GM18520 (cell line): ENCODE measurements around the gene GSTM2.
A peak's percentile ranks its signal among the peaks of the same experiment; 100 is the strongest.
"Not testable (repeated sequence)": the region's sequence is repeated elsewhere in the genome, so short reads cannot be mapped to it uniquely, and the experiment has no call there.

Experiments used
- ATAC-seq: cut with Tn5 transposase; IDR thresholded peaks from one replicate; pipeline ENCODE4 v1.9.1; 2021; ENCODE audit not compliant: unreplicated experiment

GSTM2 gene

DNA sequence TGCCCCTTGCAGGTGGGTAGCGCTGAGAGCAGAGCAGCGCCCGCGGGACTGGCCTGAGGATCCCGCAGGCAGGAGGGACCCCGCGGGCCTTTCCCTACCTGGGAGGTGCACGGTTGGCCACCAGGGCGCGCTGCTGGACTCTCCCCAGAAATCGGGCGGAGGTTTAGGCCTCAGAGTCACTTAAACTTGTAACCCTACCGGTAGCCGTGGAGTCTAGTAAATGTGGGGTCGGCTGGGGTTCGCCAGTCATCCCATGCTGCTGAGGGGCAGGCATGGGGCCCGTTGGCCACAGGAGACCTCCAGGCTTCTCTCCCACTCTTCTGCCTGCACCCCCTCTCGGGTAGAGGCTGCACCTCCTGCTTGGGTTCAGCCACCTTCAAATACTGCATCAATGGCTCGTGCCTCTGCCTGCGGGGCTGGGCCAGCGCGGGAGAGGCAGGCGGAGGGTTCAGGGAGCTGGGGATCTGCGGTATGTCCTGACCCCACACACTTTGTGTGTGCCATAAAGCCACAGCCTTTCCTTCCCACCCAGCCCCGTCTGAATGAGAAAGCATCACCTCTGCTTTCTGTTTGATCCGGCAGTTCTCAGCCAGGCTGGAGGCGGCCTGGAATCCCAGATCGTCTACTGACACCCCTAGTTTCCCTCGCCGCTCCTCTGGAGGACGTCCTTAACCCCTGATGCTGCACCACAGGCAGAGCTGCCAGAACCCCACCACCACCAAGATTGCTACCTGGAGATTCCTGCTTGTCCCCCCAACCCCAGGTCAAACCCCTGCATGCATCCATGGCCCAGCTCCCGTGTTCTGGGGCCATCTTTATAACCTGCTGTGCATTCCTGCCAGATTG lies 24.2 kb upstream of the GSTM2 start:
- ATAC-seq: peak; percentile 65

GRCh38 chr1:109644670-109645069 lies 23.2 kb upstream of the GSTM2 start:
- no peak for ATAC-seq

GRCh38 chr1:109649491-109649914 lies 18.4 kb upstream of the GSTM2 start:
- no peak for ATAC-seq

DNA sequence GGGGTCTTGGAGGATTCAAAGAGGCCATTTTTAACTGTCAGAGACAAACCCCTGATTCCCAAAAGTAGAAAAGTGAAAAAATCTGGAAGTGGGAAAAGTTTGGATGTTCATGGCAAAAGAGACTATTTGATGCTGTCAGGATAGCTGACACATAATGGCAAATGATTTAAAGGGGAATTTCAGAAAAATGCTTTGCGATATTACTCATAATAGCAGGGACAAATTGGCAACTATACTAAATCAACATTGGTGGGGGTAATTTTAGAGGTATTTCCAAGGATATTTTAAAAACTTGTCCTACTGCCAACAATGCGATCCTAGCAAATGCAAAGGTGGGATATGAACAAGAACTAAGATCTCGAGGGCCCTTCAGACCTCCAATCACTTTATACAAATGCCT lies 17.2 kb upstream of the GSTM2 start:
- ATAC-seq: no peak

DNA sequence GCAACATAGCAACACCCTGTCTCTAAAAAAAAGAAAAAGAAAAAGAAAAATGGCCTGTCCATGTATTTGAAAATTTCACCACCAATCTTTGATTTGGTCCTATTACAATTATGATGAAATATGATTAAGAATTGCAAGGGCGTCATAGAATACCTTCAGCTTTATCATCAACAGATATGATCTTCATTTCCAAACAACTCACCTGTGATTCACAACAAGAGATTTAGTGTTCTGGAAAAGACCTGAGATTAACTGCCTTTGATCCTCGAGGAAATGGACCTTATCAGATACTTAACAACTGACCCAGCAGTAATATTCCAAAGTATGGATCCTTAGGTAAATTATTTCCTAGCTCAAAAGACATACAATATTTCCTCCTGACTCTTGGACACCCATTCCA lies 15.5 kb upstream of the GSTM2 start:
- no peak for ATAC-seq

- no peak for ATAC-seq
These were observed 14.6 kb upstream of the GSTM2 start for GRCh38 chr1:109653306-109653705.

- no peak for ATAC-seq
These were observed 13.3 kb upstream of the GSTM2 start for GRCh38 chr1:109654519-109654918.

DNA sequence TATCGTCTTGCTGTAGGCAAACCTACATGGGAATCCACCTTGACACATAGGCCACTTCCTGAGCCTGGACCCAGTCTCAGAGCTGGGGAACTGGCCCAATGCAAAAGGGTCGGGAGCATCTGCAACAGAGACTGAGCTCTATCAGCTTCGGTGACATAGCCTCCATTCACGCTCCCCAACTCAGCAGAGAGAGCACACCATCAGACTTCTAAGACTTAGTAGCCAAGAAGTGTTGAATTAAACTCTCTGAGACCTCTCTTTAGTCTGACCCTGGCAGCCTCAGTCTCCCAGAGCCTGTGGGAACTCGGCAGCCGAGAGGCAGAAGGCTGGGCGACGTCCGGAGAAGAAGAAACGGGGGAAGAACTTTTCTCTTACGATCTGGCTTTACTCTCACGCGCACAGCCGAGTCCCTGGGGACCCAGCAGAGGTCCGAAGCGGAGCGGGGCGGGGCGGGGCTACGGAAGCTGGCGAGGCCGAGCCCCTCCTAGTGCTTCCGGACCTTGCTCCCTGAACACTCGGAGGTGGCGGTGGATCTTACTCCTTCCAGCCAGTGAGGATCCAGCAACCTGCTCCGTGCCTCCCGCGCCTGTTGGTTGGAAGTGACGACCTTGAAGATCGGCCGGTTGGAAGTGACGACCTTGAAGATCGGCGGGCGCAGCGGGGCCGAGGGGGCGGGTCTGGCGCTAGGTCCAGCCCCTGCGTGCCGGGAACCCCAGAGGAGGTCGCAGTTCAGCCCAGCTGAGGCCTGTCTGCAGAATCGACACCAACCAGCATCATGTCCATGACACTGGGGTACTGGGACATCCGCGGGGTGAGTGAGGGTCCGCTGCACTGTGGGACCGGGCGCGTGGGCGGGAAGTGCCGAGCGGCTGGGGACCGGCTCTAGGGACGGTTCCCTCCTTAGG lies 12.0 kb upstream of the GSTM2 start, which contains the start of gene GSTM4:
Gene GSTM4, plus strand, starts transcription at position 485 of the 905 bp plus-strand sequence. Its CDS starts 291 bp downstream, at position 776.
- peak; percentile 50 for ATAC-seq

DNA sequence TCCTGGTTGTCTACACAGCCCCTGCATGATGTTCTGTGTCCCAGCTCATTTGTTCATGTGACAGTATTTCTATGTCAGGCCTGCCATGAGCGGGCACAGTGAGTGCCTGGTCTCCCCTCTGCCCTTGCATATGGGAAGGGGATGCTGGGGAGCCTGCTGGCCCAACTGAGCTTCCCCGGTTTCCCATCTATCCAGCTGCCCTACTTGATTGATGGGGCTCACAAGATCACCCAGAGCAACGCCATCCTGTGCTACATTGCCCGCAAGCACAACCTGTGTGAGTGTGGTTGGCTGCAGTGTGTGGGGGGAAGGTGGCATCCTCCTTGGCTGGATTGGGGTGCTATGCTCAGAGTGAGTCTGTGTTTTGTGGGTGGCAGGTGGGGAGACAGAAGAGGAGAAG lies 10.5 kb upstream of the GSTM2 start:
- ATAC-seq: no peak

DNA sequence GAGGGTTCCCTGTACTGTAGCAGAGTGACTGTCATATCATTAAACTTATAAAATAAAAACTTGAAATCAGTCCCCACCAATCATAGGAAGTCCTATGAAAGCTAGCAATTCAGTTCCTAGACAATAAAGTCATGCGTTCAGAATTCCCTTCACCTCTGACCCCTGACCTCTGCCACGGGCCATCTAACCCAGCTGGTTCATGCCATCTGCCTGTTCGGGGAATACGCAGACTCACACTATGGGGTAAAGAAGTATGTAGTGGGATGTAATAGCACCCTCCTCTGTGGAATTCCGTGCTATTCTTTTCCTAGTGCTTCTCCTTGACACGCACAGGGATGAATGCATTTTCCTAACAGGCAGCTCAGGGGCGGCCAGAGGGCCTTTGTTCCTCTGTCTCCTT lies 9.9 kb upstream of the GSTM2 start:
- no peak for ATAC-seq

GRCh38 chr1:109658533-109659042 lies 9.3 kb upstream of the GSTM2 start:
- ATAC-seq: no peak

- ATAC-seq: no peak
These were observed 8.7 kb upstream of the GSTM2 start for GRCh38 chr1:109659145-109659544.

DNA sequence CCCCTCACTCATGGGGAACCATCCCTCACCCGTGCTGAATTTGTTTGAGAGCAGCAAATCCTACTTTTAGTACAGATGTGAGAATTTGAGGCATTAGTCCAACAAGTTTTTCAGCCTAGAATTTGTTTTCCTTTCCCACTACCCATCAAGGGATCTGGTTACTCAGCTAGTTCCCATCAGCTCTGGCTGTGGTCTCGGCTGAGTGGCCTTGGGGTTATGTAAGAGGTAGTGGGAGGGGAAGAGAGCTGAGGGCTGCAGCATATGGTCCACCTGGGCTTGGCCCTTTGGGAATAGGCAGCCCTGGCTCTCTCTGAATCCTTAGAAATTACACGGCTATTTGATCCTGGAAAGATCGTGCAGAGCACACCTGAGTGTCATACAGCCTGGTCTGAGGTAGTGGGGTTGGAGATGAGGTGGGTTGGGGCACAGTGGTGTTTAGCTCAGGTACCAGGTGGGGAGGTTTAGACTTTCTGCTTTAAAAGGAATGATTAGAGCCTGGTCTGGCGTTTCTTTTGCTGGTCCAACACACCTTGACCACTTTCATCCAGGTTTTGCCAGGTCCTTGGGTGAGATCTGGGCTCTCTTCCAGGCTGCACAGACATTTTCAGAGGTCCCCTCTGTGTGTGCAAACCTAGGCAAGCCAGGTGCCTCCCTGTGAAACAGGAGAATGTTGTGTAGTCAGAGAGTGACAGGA lies 7.7 kb upstream of the GSTM2 start:
- ATAC-seq: no peak

GRCh38 chr1:109660691-109661026 lies 7.2 kb upstream of the GSTM2 start:
- ATAC-seq: not testable (repeated sequence)

- no peak for ATAC-seq
These were observed 6.5 kb upstream of the GSTM2 start for GRCh38 chr1:109661391-109661790.

DNA sequence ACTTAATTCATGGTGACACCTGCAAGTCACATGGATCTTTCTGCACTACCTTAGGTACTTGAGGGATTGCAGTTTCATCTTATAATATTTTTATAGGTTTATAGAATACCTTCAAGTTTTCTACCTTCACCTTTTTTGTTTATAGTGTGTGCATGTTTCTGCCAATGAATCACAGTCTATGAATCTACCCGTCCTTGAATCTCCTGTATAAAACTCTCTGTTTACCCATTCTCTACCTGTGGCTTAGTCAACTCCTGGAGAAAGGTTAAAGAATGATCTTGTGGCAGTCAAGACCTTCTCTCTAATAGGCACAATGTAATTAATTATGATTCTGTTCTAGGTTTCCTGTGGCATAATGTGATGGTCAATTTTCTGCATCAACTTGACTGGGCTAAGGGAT lies 3.2 kb upstream of the GSTM2 start:
- no peak for ATAC-seq

GRCh38 chr1:109668123-109668775 lies 392 bp downstream of the GSTM2 start:
- ATAC-seq: no peak

- no peak for ATAC-seq
These were observed 1.5 kb downstream of the GSTM2 start for GRCh38 chr1:109669246-109669948.

GRCh38 chr1:109669949-109670302 lies 2.1 kb downstream of the GSTM2 start:
- not testable (repeated sequence) for ATAC-seq

- no peak for ATAC-seq
These were observed 3.2 kb downstream of the GSTM2 start for GRCh38 chr1:109671067-109671466.
